K562 (cell line): Measurements from ENCODE around the gene RPS2. TPM values are rescaled to one million over a fixed set of nuclear protein-coding genes. Genes with fewer than 3 reads are reported as not detected.

Source experiments
- BMI1 ChIP-seq: fragments of 150-350 bp; IDR thresholded peaks from 2 replicates; pipeline ENCODE4 v1.6.1; 2014; ENCODE audit warnings: low read length
- CBX5 ChIP-seq: IDR thresholded peaks from 2 replicates; pipeline ENCODE4 v1.6.1; 2014; ENCODE audit warnings: low read depth, borderline replicate concordance
- EP300 ChIP-seq: IDR thresholded peaks from 2 replicates; pipeline ENCODE4 v1.6.1; 2012; ENCODE audit warnings: low read length, improper control_type of control experiment
- ESRRB ChIP-seq: fragments of 250-450 bp; sonication (Bioruptor Pico); IDR thresholded peaks from 2 replicates; pipeline ENCODE4 v1.5.0; 2020; ENCODE audit warnings: mild to moderate bottlenecking, moderate library complexity, borderline replicate concordance
- GMEB1 ChIP-seq: fragments of 250-450 bp; sonication (Bioruptor Pico); IDR thresholded peaks from 2 replicates; pipeline ENCODE4 v1.4.0; 2020; ENCODE audit warnings: mild to moderate bottlenecking
- GTF2E2 ChIP-seq: fragments of 200-800 bp; sonication (Bioruptor generic); IDR thresholded peaks from 2 replicates; pipeline ENCODE4 v1.6.1; 2016; ENCODE audit warnings: missing genetic modification characterization, missing compliant biosample characterization
- HDAC1 ChIP-seq, 2 experiments: fragments of 450-650 bp; IDR thresholded peaks; 2 replicates each; pipeline ENCODE4 v1.6.1; 2016 to 2017; ENCODE audit warnings: inconsistent platforms in 1 of 2, mild to moderate bottlenecking in 1 of 2, moderate library complexity in 1 of 2
- JUNB ChIP-seq: fragments of 450-650 bp; formaldehyde crosslinking; conservative IDR thresholded peaks from 2 replicates; pipeline ENCODE4 v1.4.0; 2020; ENCODE audit warnings: mild to moderate bottlenecking
- KDM4B ChIP-seq, 2 experiments: fragments of 450-650 bp in 1 of 2; sonication (generic) in 1 of 2; IDR thresholded peaks; 2 replicates each; pipeline ENCODE4 v1.6.1; 2016 to 2017; ENCODE audit warnings: borderline replicate concordance in 2 of 2, antibody characterized with exemption in 1 of 2, low read depth in 1 of 2, mild to moderate bottlenecking in 1 of 2
- MED1 ChIP-seq: sonication (generic); formaldehyde crosslinking; IDR thresholded peaks from 2 replicates; pipeline ENCODE4 v1.8.1; 2023; ENCODE audit warnings: missing genetic modification reagents, borderline replicate concordance
- MIER1 ChIP-seq: fragments of 450-650 bp; IDR thresholded peaks from 2 replicates; pipeline ENCODE4 v1.6.1; 2016; ENCODE audit warnings: antibody characterized with exemption, mild to moderate bottlenecking, low read depth
- PBX2 ChIP-seq, 2 experiments: IDR thresholded peaks in 1 of 2; conservative IDR thresholded peaks in 1 of 2; 2 replicates each; pipeline ENCODE4 v1.6.1; 2016; ENCODE audit warnings: low read depth in 2 of 2, mild to moderate bottlenecking in 1 of 2, missing compliant biosample characterization in 1 of 2, missing genetic modification characterization in 1 of 2, moderate library complexity in 1 of 2
- PHF20 ChIP-seq: fragments of 450-650 bp; IDR thresholded peaks from 2 replicates; pipeline ENCODE4 v1.6.1; 2018; ENCODE audit not compliant: partially characterized antibody
- POLR3G ChIP-seq: IDR thresholded peaks from 2 replicates; pipeline ENCODE4 v1.6.1; 2011; ENCODE audit not compliant: insufficient read length, insufficient replicate concordance; ENCODE audit errors: extremely low read depth
- SNIP1 ChIP-seq: fragments of 450-650 bp; IDR thresholded peaks from 2 replicates; pipeline ENCODE4 v1.7.1; 2017; ENCODE audit warnings: low read depth, mild to moderate bottlenecking
- TCF3 ChIP-seq: sonication (generic); formaldehyde crosslinking; IDR thresholded peaks from 2 replicates; pipeline ENCODE4 v1.4.0; 2020; ENCODE audit warnings: mild to moderate bottlenecking, missing genetic modification reagents
- XRCC5 ChIP-seq: fragments of 200-400 bp; formaldehyde crosslinking; IDR thresholded peaks from 2 replicates; pipeline ENCODE4 v1.6.1; 2017; ENCODE audit warnings: low read depth, mild to moderate bottlenecking, low read length
- ZHX1 ChIP-seq: fragments of 150-350 bp; conservative IDR thresholded peaks from 2 replicates; pipeline ENCODE4 v1.6.1; 2014; ENCODE audit warnings: low read length
- ZNF134 ChIP-seq: fragments of 250-450 bp; sonication (Bioruptor Pico); conservative IDR thresholded peaks from 2 replicates; pipeline ENCODE4 v1.4.0; 2020
- ZNF551 ChIP-seq: fragments of 250-450 bp; sonication (Bioruptor Pico); IDR thresholded peaks from 2 replicates; pipeline ENCODE4 v1.5.0; 2021; ENCODE audit warnings: mild to moderate bottlenecking, moderate library complexity
- ZNF561 ChIP-seq: fragments of 450-650 bp; formaldehyde crosslinking; conservative IDR thresholded peaks from 2 replicates; pipeline ENCODE4 v1.4.0; 2020; ENCODE audit warnings: mild to moderate bottlenecking, moderate library complexity
- ZNF668 ChIP-seq: fragments of 250-450 bp; sonication (Bioruptor Pico); IDR thresholded peaks from 2 replicates; pipeline ENCODE4 v1.8.0; 2022; ENCODE audit warnings: mild to moderate bottlenecking, inconsistent platforms
- polyA plus RNA-seq, 8 experiments: library from polyadenylated mRNA; depleted of rRNA in 4 of 8; stranded (reverse) in 5 of 8; unstranded in 3 of 8; fragments of >200 nt; fragmentation: Nextera tagmentation in 2 of 8; fragmentation: Illumina TruSeq in 1 of 8; extraction: Ambion mirVana in 2 of 8; extraction: Trizol in 1 of 8; gene quantifications; 2 replicates each; pipeline versions ENCODE4 v1.2.1 to v1.2.3, GENCODE V29; 2011 to 2014; ENCODE audit warnings: inconsistent platforms in 1 of 8, missing spikeins in 1 of 8
- total RNA-seq, 7 experiments: library from RNA; depleted of rRNA in 6 of 7; stranded (reverse); fragments of >200 nt in 6 of 7; fragmentation: Illumina TruSeq in 2 of 7; extraction: Trizol in 2 of 7; gene quantifications; 2 replicates each; pipeline versions ENCODE4 v1.2.1 to v1.2.3, GENCODE V29; 2011 to 2021; ENCODE audit warnings: low replicate concordance in 1 of 7

Gene RPS2
- total and polyA plus RNA-seq, 9 of the 15 experiments (the other 6 are each of a cell fraction or from before 2014, with no cell fraction given), result 834 to 4,794 (median 3,793) TPM

GRCh38 chr16:2009791-2010510 is 45.3 kb upstream of the RPS2 start, which contains the start of gene ZNF598 (continued):
- TF ChIP-seq XRCC5 (no peak), PBX2 (CRISPR knock-in tag; IDR thresholded peaks at IDR 0.05; ENCODE audit: low read depth) (no peak), PBX2 (tag; conservative IDR thresholded peaks at IDR 0.05; ENCODE audit: low read depth) (no peak), EP300 (peak; percentile 27; the same call in 1 of the 2 replicates), BMI1 (no peak), PHF20 (peak; percentile 88), SNIP1 (peak; percentile 94), GMEB1 (CRISPR knock-in tag) (peak; percentile 73), TCF3 (peak; percentile 18; the same call in 1 of the 2 replicates), ESRRB (no peak), GTF2E2 (tag) (peak; percentile 60; the same call in 1 of the 2 replicates), ZHX1 (no peak), KDM4B (IDR thresholded peaks at IDR 0.05; ENCODE audit: borderline replicate concordance in 2 of 2, low read depth in 1 of 2) (no peak), ZNF668 (CRISPR knock-in tag) (no peak; the same call in 1 of the 2 replicates), POLR3G (no peak), HDAC1 (IDR thresholded peaks at IDR 0.05) (peak; percentile 86 to 93; a peak in 3 of 4 replicates), ZNF134 (CRISPR knock-in tag) (no peak), JUNB (CRISPR knock-in tag) (no peak), MED1 (CRISPR knock-in tag) (no peak), ZNF551 (CRISPR knock-in tag) (no peak), ZNF561 (CRISPR knock-in tag) (no peak), MIER1 (no peak; the same call in 1 of the 2 replicates), CBX5 (no peak)
